ENCODE results near the gene TGFBRAP1. TPM values are rescaled to one million over a fixed set of nuclear protein-coding genes. Genes with fewer than 3 reads are reported as not detected.

The TGFBRAP1 gene
- total and polyA plus RNA-seq, 4 donors, result 1.8 to 10.4 (median 6.8) TPM

DNA sequence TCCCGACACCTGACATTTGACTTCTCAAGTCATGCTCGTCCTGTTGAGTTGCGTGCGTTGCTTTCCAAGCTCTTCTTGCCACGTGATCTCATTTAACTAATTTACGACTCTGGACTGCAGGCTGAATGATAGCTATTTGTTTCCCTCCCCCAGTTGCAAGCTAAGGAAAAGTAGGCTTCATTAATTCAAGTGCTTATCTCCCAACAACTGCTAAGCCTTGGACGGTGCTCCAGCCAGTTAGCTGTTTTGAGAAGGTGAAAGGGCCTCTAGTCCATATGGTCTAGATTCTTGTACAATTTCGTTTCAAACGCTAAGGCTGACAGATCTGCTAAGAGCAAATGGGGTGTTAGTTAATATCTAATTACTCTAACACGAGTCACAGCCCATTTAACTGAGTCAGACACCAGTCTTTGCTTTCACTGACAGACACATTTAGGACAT, 66.9 kb downstream of the TGFBRAP1 start:
- WGBS, result 93% methylated on average over 10 of the region's 10 CpGs
- peaks cover 4 to 23% (median 19%) of the 10 kb centered on the region in 4 donors for H3K36me3 ChIP-seq (ENCODE audit: control insufficient read depth in 4 of 4, insufficient read depth in 3 of 4, low read depth in 1 of 4, low read length in 3 of 4)
- DNase-seq (ENCODE audit: low spot score), result no peak

More for the DNA sequence above, 66.9 kb downstream of the TGFBRAP1 start:
- H3K9me3 ChIP-seq (ENCODE audit: control insufficient read depth in 4 of 4, low read length in 3 of 4), result no peaks in the 10 kb centered on the region
- H3K27ac ChIP-seq (ENCODE audit: low read depth in 1 of 2, low read length in 2 of 2), result no peak overlapping the region
- H3K9ac ChIP-seq (ENCODE audit: low read depth in 1 of 2, low read length in 2 of 2), result no peak overlapping the region
- no peak overlapping the region for H3K4me3 ChIP-seq (ENCODE audit: low read depth in 1 of 3, low read length in 3 of 3)
- TF ChIP-seq FOXA2 (IDR thresholded peaks at IDR 0.05) (no peak), ZBTB33 (IDR thresholded peaks at IDR 0.05) (no peak), TAF1 (conservative IDR thresholded peaks at IDR 0.05) (no peak), GABPA (IDR thresholded peaks at IDR 0.05 in 1 of 2, conservative IDR thresholded peaks at IDR 0.05 in 1 of 2) (no peak), HNF4A (conservative IDR thresholded peaks at IDR 0.05) (no peak), JUND (IDR thresholded peaks at IDR 0.05) (no peak), HNF4G (IDR thresholded peaks at IDR 0.05) (no peak), YY1 (IDR thresholded peaks at IDR 0.05) (no peak), RAD21 (IDR thresholded peaks at IDR 0.05) (no peak), REST (IDR thresholded peaks at IDR 0.05) (no peak), EGR1 (IDR thresholded peaks at IDR 0.05; ENCODE audit: low read depth in 2 of 2) (no peak), RXRA (IDR thresholded peaks at IDR 0.05) (no peak), NR2F2 (IDR thresholded peaks at IDR 0.05) (no peak), CTCF (IDR thresholded peaks at IDR 0.05; ENCODE audit: low read depth, low read length, missing input control) (no peak)
- TF ChIP-seq, protein P1, sequence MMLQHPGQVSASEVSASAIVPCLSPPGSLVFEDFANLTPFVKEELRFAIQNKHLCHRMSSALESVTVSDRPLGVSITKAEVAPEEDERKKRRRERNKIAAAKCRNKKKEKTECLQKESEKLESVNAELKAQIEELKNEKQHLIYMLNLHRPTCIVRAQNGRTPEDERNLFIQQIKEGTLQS (IDR thresholded peaks at IDR 0.05), result no peak
- TF ChIP-seq, protein P2, sequence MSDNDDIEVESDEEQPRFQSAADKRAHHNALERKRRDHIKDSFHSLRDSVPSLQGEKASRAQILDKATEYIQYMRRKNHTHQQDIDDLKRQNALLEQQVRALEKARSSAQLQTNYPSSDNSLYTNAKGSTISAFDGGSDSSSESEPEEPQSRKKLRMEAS (IDR thresholded peaks at IDR 0.05), result no peak
- H3K27me3 ChIP-seq (ENCODE audit: control insufficient read depth in 4 of 4, insufficient read depth in 4 of 4, low read length in 3 of 4), result no peaks in the 10 kb centered on the region
- H3K4me1 ChIP-seq (ENCODE audit: control insufficient read depth in 4 of 4, insufficient read depth in 4 of 4, low read length in 3 of 4), result no peaks in the 10 kb centered on the region

Measured in liver (tissue), 9 donors.